Stimulated activated CD4-positive, alpha-beta T cell treated with anti-CD3 and anti-CD28 coated beads, TNF-alpha, amount 100 ng/mL, for 24 hours (primary cell): ENCODE measurements around the gene ANO4.

Experiments
- DNase-seq, 3 experiments: peaks; one replicate each; pipeline ENCODE4 v3.0.0-alpha.2; 2020; ENCODE audit warnings: low read depth in 3 of 3

ANO4 gene

DNA sequence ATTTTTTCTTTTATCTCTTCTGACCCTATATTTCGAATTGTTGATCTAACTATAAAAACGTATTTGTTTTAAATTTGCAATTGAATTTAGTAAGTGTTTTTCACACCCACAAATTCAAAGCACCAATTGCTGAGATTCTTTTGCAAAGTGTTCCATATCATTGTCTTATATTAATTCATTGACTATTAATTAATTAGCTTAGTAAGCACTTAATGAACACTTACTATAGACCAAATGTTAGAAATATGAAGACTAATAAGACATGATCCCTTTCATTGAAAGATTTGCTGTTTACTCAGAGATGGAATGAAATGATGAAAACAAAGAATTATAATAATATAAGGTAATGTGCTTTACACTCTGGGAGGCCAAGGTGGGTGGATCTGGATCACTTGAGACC, 14.2 kb downstream of the ANO4 start:
- DNase-seq, result no peak

GRCh38 chr12:100820314-100820713, 25.7 kb downstream of the ANO4 start:
- no peak for DNase-seq

DNA sequence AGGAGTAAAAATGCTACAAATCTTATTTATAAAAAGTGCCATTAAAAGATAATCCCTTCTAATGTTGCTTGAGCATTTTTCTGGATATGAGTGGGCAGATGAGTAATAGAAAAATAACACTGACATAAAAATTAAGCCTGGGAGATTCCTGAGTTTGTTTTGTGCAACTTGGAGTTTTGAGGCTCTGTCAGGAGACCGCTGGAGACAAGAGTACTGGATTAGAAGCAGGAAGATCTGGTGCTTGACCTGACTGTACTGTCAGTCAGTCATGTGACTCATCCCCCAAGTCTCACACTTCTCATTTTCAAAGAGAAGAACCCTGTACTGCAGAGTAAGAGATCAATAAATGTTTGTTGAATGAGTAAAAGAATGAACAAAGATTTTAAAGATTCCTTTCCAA, 29.4 kb downstream of the ANO4 start:
- DNase-seq, result no peak

DNA sequence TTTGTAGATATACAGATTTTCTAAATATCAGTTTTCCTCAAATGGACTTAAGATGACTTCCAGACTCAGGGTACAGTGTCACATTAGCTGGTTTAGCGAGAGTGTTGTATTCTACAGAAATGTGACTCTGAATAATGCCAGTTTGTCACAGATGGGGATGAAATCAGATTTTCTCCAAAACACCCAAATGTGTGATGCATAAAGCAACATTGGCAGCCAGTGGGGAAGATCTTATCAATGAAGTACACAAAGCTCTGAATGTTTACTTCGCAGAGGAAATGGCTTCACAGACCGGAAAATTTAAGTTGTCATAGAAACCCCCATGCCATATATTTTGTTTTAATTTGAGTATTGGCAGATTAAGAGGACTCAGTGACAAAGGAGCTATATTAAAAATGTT, 29.9 kb downstream of the ANO4 start:
- no peak for DNase-seq

- DNase-seq, result no peak
Measured at GRCh38 chr12:100826323-100826722, 31.7 kb downstream of the ANO4 start.

DNA sequence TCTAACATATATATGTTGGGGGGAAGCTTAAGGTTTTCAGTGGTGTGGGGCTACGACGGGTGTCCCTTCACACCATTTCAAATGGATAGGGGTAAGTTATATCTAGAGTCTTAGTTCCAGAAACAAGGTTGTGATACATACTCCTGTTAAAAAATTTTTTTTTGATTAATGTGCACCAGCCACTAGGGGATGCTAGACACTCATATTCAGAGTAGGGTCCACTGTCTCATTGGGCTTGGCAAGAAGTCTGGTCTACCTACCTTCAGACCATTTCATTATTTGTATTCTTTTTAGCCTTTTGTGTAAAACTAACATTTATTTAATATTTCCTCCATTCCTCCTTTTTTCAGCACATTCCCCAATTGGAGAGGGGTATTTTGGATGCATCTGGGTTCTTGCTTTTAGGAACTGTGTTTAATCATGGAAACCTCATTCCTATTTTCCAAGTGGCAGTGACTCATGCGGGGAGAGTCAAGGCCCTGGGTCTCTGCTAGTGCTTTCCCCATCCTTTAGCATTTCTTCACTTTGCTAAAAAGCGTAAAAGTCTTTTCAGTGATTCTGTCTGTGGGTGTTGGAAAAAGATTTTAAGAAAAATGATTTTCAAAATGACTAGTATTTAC, 33.4 kb downstream of the ANO4 start:
- no peak for DNase-seq

GRCh38 chr12:100830003-100830795, 35.6 kb downstream of the ANO4 start:
- no peak for DNase-seq

DNA sequence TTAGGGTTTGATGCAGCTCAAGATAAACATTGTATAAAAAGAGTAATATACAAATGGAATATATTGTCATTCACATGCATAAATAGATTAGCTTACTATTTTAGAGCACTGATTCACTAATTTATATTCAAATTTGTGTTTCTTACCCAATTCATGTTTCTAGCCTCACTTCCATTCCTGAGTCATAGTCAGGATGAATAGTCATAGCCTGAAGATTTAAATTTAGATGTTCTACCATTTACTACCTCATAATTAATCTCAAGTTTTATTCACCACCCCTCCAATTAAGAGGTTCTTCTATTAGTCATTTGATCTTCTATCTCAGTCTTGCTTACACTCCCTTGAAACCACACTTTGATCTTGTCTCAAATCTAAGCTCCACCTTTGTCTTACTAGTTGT, 38.7 kb downstream of the ANO4 start:
- DNase-seq, result no peak

GRCh38 chr12:100840748-100841147, 46.2 kb downstream of the ANO4 start:
- DNase-seq, result no peak

DNA sequence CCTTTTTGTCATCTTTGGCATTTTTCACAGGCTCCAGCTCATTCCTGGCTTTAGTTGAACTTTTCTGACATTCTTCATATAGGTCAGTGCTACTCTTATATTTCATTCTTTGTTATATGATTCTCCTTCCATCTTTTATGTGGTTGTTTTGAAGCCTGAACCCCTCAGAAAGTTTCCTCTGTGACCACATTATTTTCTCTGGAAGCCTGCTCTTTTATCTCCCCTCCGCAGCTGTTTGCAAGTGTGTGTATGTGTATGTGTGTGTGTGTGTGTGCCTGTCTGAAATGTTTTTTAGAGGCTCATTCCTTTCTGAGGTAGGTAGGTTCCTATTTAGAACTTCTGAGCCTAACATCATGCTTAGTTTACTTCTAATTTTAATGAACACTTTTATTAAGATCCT, 47.6 kb downstream of the ANO4 start:
- no peak for DNase-seq

- DNase-seq, result no peak
Measured at GRCh38 chr12:100843061-100843460, 48.5 kb downstream of the ANO4 start.

DNA sequence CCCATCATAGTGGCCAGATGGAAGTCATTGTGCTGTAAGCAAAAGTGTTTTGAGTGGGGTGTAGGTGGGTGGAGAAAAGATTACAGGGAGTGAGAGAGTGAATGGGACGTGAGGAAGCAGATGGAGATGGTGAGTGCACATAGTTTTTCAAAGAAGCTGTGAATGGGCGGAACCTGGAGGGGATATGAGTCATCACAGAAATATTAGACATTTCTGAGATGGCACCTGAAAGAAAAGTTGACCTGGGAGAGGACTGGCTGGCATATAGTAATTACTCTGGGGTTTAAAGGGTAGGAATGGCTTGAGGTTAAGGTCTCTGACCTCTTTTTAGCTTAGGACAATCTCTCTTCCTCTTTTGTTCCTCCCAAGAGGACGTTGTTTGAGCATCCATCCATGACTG, 50.5 kb downstream of the ANO4 start:
- no peak for DNase-seq

DNA sequence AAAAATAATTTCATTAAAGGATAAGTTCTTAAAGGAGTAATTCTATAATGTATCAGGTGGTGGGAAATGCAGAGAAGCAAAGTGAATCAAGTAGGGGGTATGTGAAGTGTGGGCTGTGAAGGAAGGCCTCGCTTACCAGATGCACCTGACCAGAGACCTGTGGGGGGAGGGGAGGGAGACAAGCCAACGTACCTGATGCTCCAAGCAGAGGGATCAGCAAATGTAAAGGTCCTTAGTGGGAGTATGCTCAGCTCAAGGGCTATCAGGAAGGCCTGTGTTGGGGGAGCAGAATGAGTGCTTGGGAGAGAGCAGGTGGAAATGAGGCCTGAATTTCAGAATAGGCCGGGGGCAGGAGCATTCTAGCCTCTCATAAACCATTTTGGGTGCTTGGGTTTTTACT, 57.1 kb downstream of the ANO4 start:
- no peak for DNase-seq

DNA sequence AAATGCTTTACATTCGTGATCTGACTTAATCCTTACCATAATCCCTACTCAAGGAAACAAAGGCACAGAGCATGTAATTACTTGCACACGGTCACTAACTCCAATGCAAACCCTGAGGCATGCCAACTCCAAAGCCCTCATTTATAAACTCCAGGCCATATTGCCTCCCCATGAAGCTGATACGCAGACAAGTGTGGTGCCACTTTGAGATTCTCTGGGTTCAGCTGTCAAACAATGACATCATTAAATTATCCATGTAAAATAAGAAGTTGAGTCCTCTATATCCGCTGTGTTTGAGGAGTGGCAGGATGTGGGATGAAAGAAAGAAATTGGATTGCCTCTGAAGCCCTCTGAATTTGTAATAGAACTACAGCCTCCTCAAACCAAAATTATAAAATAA, 62.8 kb downstream of the ANO4 start:
- DNase-seq, result no peak

DNA sequence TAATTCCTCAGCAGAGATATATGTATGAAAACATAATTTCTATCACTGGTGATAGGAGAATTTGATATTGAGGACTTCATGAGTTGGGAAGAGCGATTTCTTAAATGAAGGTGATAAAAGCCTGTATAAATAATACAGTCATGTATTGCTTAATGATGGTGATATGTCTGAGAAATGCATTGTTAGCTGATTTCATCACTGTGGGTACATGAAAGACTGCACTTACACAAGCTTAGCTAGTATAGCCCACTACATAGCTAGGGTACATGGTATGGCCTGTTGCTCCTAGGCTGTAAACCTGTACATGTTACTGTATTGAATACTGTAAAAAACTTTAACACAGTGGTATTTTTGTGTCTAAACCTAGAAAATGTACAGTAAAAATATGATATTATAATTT, 63.4 kb downstream of the ANO4 start:
- no peak for DNase-seq

- DNase-seq, result no peak
Measured at GRCh38 chr12:100858656-100859055, 64.1 kb downstream of the ANO4 start.

GRCh38 chr12:100859063-100859627, 64.6 kb downstream of the ANO4 start:
- DNase-seq, result no peak

DNA sequence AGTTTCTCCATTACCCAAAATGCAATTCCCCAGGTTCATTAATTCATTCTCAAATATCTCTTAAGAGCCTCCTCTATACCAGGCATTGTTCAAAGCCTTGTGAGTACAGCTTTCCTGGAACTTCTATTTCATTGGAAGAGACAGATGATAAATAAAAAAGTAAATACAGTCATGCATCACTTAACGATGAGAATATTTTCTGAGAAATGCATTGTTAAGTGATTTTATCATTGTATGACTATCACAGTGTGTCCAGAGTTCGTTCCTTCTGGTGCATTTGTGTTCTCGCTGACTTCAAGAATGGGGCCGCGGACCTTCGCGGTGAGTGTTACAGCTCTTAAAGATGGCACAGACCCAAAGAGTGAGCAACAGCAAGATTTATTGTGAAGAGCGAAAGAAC, 66.0 kb downstream of the ANO4 start:
- no peak for DNase-seq

GRCh38 chr12:100862676-100863075, 68.1 kb downstream of the ANO4 start:
- DNase-seq, result no peak

DNA sequence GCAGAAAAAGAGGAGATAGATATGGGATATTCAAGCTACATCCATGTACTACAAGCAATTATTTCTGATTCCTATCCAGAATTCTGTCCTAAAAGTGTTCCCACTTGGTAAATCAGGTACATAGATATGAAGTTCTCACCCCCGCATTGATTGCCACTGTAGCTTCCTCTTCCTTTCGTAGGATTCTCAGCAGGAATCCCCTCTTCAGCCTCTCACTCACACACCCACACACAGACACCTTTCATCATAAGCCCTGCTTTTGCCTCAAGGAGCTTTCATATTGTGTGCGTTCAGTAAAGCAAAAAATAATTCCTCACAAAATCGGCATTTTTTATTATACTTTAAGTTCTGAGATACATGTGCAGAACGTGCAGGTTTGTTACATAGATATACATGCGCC, 69.8 kb downstream of the ANO4 start:
- DNase-seq, result no peak

DNA sequence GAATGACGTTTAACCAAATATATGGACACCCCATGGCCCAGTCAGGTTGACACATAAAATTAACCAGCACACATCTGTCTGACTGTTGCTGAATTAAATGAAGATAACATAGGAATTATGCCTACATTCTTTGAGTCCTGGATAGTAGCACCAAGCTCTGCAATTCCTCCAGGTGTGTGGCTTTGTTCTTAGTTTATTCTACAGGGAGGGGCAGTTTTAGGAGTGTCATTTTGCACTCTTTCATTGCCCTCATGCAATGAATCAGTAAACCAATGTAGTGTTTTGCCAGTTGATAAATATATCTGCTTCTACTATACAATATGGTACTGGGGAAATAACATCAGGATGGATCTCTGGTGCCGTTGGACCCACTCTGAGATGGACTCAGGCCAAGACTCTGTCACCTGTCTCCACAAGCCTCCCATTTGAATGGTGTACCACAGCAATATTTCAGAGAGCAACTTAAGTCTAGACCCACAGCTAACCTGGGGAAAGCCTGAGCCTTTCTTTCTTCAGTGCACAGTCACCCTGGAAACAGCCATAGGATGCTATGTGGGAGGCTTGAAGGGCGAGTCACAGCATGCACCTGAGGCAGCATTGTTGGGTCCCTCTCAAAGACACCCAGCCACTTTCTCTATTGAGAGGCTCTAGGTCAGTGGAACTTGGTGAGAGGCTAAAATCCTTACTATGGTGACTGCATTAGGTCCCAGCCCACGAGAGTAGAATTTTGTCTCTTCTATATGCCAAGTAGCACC, 73.2 kb downstream of the ANO4 start:
- DNase-seq, result no peak

DNA sequence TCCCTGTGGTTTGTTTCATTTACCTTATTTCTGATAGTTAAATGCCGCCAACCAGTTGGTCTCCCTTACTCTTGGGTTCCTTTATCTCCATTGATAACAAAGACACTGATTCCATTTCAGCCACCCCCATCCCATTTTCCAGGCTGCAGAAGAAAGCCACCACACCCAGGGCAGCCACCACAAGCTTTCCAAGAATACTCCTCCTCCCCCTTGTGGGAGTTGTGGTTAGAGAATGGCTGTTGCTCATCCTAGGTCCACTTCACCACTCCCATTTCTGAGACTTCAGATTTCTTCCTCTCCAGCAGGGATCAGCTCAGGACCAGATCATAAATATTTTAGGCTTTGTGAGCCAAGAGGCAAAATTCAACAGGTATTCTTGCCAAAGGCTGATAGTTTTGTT, 73.9 kb downstream of the ANO4 start:
- no peak for DNase-seq
